ENCODE data around the gene RNF213.
"Not testable (repeated sequence)": the region's sequence is repeated elsewhere in the genome, so short reads cannot be mapped to it uniquely, and the experiment has no call there.

The RNF213 gene

GRCh38 chr17:80323982-80324381, 63.3 kb downstream of the RNF213 start:
- Histone ChIP-seq H3K79me2 (ENCODE audit: low read length) (no peaks in the 10 kb centered on the region), H3K27me3 (replicated peaks; ENCODE audit: insufficient read depth, low read length) (no peaks in the 10 kb centered on the region), H3K9me2 (replicated peaks; ENCODE audit: insufficient read depth, low read length) (no peaks in the 10 kb centered on the region), H3K27ac (ENCODE audit: low read length) (no peak overlapping the region), H3K4me2 (ENCODE audit: low read depth, low read length) (no peak overlapping the region), H3K9me3 (replicated peaks; ENCODE audit: insufficient read depth, low read length) (no peaks in the 10 kb centered on the region), H4K20me1 (ENCODE audit: insufficient read depth, low read length) (no peaks in the 10 kb centered on the region), H3K4me3 (ENCODE audit: low read length) (no peak overlapping the region), H2AFZ (ENCODE audit: low read length) (no peak overlapping the region), H3K36me3 (replicated peaks; ENCODE audit: insufficient read depth, low read length) (peaks cover 12% of the 10 kb centered on the region), H3K4me1 (ENCODE audit: low read length) (no peaks in the 10 kb centered on the region), H3K9ac (ENCODE audit: low read length) (no peak overlapping the region), H3F3A (ENCODE audit: insufficient read depth, low read length) (no peaks in the 10 kb centered on the region)
- no peak for DNase-seq
- TF ChIP-seq EZH2phosphoT487 (IDR thresholded peaks at IDR 0.05; ENCODE audit: low read length): no peak
- no peak for TF ChIP-seq EZH2 (optimal IDR thresholded peaks at IDR 0.05; ENCODE audit: low read depth, low read length)
- TF ChIP-seq CTCF (IDR thresholded peaks at IDR 0.05; ENCODE audit: low read length): no peak

GRCh38 chr17:80327518-80327917, 66.9 kb downstream of the RNF213 start:
- H3K79me2 ChIP-seq (ENCODE audit: low read length): no peaks in the 10 kb centered on the region
- H3K4me1 ChIP-seq (ENCODE audit: low read length): no peaks in the 10 kb centered on the region
- H3K27ac ChIP-seq (ENCODE audit: low read length): no peak overlapping the region
- no peaks in the 10 kb centered on the region for H4K20me1 ChIP-seq (ENCODE audit: insufficient read depth, low read length)
- H3K4me3 ChIP-seq (ENCODE audit: low read length): no peak overlapping the region
- H3F3A ChIP-seq (ENCODE audit: insufficient read depth, low read length): no peaks in the 10 kb centered on the region
- DNase-seq: no peak
- H2AFZ ChIP-seq (ENCODE audit: low read length): no peak overlapping the region
- H3K36me3 ChIP-seq (replicated peaks; ENCODE audit: insufficient read depth, low read length): peaks cover 16% of the 10 kb centered on the region; the same call in 1 of the 2 replicates
- H3K4me2 ChIP-seq (ENCODE audit: low read depth, low read length): no peak overlapping the region
- H3K9ac ChIP-seq (ENCODE audit: low read length): no peak overlapping the region
- no peaks in the 10 kb centered on the region for H3K9me2 ChIP-seq (replicated peaks; ENCODE audit: insufficient read depth, low read length)
- TF ChIP-seq EZH2 (optimal IDR thresholded peaks at IDR 0.05; ENCODE audit: low read depth, low read length): no peak
- TF ChIP-seq EZH2phosphoT487 (IDR thresholded peaks at IDR 0.05; ENCODE audit: low read length): no peak
- TF ChIP-seq CTCF (IDR thresholded peaks at IDR 0.05; ENCODE audit: low read length): no peak
- no peaks in the 10 kb centered on the region for H3K27me3 ChIP-seq (replicated peaks; ENCODE audit: insufficient read depth, low read length)
- no peaks in the 10 kb centered on the region for H3K9me3 ChIP-seq (replicated peaks; ENCODE audit: insufficient read depth, low read length)

- Histone ChIP-seq H2AFZ (ENCODE audit: low read length) (no peak overlapping the region), H3K79me2 (ENCODE audit: low read length) (no peaks in the 10 kb centered on the region), H3K9ac (ENCODE audit: low read length) (no peak overlapping the region), H3K4me1 (ENCODE audit: low read length) (no peaks in the 10 kb centered on the region), H3K36me3 (replicated peaks; ENCODE audit: insufficient read depth, low read length) (peaks cover 16% of the 10 kb centered on the region; the same call in 1 of the 2 replicates), H3K27ac (ENCODE audit: low read length) (no peak overlapping the region), H3K9me2 (replicated peaks; ENCODE audit: insufficient read depth, low read length) (no peaks in the 10 kb centered on the region), H3K27me3 (replicated peaks; ENCODE audit: insufficient read depth, low read length) (no peaks in the 10 kb centered on the region), H3K4me3 (ENCODE audit: low read length) (no peak overlapping the region), H4K20me1 (ENCODE audit: insufficient read depth, low read length) (no peaks in the 10 kb centered on the region), H3F3A (ENCODE audit: insufficient read depth, low read length) (no peaks in the 10 kb centered on the region), H3K4me2 (ENCODE audit: low read depth, low read length) (no peak overlapping the region), H3K9me3 (replicated peaks; ENCODE audit: insufficient read depth, low read length) (no peaks in the 10 kb centered on the region)
- no peak for TF ChIP-seq CTCF (IDR thresholded peaks at IDR 0.05; ENCODE audit: low read length)
- no peak for TF ChIP-seq EZH2 (optimal IDR thresholded peaks at IDR 0.05; ENCODE audit: low read depth, low read length)
- TF ChIP-seq EZH2phosphoT487 (IDR thresholded peaks at IDR 0.05; ENCODE audit: low read length): no peak
- no peak for DNase-seq
These were observed 68.2 kb downstream of the RNF213 start for GRCh38 chr17:80328634-80329380.

- H3K9me2 ChIP-seq (replicated peaks; ENCODE audit: insufficient read depth, low read length); H3K4me3 ChIP-seq (ENCODE audit: low read length); H3K27ac ChIP-seq (ENCODE audit: low read length); H2AFZ ChIP-seq (ENCODE audit: low read length); H3K27me3 ChIP-seq (replicated peaks; ENCODE audit: insufficient read depth, low read length); H4K20me1 ChIP-seq (ENCODE audit: insufficient read depth, low read length); H3K79me2 ChIP-seq (ENCODE audit: low read length); H3K9ac ChIP-seq (ENCODE audit: low read length); H3F3A ChIP-seq (ENCODE audit: insufficient read depth, low read length); H3K9me3 ChIP-seq (replicated peaks; ENCODE audit: insufficient read depth, low read length); H3K4me1 ChIP-seq (ENCODE audit: low read length); H3K4me2 ChIP-seq (ENCODE audit: low read depth, low read length); DNase-seq: not testable (repeated sequence)
- H3K36me3 ChIP-seq (replicated peaks; ENCODE audit: insufficient read depth, low read length): peaks cover 16% of the 10 kb centered on the region; the same call in 1 of the 2 replicates
These were observed 68.8 kb downstream of the RNF213 start for GRCh38 chr17:80329421-80329820.
